Jurkat, Clone E6-1 (cell line): ENCODE measurements around the gene FEM1C.

ENCODE experiments used
- DNase-seq: peaks from one replicate; pipeline ENCODE4 v3.0.0-alpha.2; 2011; ENCODE audit warnings: low read depth, low spot score
- H3K4me3 ChIP-seq: 2 replicates; pipeline ENCODE4 v1.5.1; 2011; ENCODE audit warnings: mild to moderate bottlenecking, low read length, control low read depth, moderate library complexity

Gene FEM1C

DNA sequence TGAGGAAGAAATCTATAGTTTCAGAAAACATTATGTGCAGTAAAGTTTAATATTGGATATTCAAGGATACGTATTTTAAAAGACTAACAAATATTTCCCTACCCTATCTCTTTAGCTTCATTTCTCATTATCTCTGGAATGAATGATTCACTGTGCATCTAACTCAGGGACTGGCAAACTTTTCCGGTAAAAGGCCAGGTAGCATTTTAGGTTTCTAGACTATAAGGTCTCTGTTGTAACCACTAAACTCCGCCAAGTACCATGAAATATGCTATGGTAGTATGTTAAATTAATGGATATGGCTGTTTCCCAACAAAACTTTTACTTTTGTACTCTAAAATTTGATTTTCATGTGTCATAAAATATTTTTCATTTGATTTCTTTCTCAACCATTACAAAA, 13.2 kb downstream of the FEM1C start:
- DNase-seq, result no peak
- H3K4me3 ChIP-seq, result no peak overlapping the region

DNA sequence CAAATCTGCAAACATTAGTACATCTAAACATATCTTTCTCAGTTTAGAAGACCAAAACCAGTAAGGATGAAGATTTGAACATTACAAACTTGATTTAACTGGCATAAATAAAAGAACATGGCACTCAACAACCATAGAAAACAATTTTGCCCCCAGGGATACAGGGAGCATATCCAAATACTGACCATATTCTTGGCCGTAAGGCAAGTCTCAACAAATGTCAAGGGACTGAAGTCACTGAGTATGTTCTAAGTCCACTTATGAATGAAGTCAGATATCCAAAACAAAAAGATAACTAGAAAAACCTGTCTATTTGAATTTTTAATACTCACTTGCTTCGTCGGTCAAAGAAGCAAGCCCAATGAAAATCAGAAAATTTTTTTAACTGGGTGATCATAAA, 14.1 kb downstream of the FEM1C start:
- DNase-seq, result no peak
- H3K4me3 ChIP-seq, result no peak overlapping the region

DNA sequence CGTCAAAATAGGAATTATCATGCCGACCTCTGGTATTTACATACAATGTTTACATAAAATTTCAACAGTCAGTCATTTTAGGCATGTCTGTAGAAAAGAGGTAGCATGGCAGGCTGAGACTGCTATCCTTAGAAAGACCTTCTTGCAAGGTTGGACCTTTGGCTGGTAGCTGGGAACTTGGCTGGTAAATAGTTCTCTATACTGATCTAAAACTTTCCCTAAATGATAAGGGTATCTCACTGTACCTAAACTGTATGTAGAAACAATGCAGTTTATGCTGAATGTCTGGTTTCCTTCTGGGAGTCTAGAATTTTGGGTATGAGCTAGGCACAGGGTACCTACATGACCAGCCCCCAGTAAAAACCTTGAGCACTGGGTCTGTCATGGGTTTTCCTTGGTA, 18.0 kb downstream of the FEM1C start:
- H3K4me3 ChIP-seq, result no peak overlapping the region
- no peak for DNase-seq

DNA sequence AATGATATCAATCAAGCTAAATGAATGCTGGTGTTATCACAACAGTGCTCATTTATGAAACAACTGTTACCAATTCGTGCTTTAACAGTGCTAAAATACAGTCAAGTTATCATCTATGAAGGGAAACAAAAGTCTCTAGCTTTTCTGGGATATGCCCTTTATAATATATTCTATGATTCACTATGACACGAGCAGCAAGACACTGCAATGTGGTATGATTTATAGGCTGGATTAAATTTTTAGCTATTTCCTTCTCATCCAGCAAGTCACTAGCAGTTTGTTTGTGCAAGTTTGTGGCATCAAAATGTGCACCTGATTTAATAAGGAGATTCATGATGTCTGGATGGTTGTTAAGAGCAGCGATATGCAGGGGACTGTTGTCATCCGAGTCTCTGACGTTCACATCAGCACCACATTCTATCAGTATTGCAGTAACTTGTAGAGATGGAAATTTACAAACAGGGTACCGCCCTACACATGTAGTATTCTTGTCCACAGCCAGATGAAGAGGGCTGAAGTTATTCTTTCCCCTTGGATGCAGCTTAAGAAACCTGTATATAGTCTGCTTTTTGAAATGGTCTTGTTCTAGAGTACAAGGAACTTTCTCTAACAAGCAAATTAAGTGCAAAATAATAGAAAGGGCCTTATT, 20.3 kb downstream of the FEM1C start:
- no peak for DNase-seq
- no peak overlapping the region for H3K4me3 ChIP-seq

DNA sequence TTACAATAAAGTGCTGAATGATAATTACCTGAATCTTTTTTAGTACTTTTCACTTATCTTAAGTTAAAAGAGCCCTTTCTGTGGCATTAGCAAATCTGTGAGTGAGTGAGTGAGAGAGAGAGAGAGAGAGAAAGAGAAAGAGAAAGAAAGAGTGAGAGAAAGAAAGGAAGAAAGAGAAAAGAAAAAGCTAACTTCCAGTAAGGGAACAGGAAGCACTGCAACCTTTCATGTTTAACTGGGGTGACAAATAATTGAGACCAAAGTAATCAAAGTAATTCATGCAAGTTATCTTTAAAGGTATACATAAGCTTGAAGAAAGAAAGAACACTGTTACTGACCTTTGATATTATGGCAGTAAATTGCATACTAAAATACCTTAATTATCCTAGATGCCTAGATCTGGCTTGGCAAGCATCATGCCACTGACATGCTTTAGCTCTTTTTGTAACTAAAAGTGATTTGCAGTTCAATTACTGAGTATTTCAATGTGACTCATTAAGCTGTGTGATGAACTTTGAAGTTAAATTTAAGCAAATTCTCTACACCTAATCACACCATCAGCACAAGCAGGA, 21.7 kb downstream of the FEM1C start:
- no peak overlapping the region for H3K4me3 ChIP-seq
- DNase-seq, result no peak

DNA sequence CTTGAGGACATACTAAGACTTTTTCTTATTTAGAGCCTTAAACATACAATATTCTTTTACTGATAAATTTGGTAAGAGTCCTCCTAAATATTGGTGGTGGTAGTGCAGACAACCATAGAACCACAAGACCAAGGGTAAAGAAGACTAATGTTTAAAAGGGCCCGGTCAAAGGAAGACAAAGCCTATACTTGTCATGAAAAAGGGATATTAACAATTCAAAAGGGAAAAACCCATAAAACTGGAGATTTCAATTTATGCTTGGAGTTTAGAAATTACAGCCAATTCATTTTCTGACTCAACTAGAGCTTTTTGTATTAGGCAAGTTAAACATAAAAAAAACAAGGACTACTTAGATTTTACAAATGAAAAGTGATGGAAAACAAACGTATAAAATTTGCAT, 24.4 kb downstream of the FEM1C start:
- no peak overlapping the region for H3K4me3 ChIP-seq
- DNase-seq, result no peak

DNA sequence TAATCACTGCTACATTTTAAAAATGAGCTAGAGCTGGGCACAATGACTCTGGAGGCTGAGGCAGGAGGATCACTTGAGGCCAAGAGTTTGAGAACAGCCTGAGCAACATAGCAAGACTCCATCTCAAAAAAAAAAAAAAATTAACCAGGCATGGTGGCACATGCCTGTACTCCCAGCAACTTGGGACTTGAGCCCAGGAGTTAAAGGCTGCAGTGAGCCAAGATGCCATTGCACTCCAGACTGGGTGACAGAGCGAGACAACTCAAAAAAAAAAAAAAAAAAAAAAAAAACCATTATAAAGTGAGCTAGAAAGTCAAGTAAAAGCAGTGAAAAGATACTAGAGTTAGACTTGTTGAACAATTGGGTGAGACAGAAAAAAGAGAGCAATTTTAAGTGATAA, 28.2 kb downstream of the FEM1C start:
- DNase-seq, result no peak
- no peak overlapping the region for H3K4me3 ChIP-seq

DNA sequence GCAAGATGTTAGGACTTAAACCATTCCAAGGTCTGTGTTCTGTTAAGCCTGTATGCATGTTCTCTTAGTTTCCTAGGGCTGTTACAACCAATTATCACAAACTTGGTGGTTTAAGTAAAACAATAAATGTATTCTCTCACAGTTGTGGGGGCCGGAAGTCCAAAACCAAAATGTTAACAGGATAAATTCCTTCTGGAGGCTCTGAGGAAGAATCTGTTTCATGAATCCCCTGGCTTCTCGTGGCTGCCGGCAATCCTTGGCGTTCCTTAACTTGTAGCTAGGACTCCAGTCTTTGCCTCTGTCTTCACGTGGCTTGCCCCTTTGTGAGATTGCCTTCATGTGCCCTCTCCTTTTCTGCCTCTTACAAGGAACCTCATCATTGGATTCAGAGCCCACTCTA, 30.4 kb downstream of the FEM1C start:
- no peak for DNase-seq
- H3K4me3 ChIP-seq, result no peak overlapping the region

DNA sequence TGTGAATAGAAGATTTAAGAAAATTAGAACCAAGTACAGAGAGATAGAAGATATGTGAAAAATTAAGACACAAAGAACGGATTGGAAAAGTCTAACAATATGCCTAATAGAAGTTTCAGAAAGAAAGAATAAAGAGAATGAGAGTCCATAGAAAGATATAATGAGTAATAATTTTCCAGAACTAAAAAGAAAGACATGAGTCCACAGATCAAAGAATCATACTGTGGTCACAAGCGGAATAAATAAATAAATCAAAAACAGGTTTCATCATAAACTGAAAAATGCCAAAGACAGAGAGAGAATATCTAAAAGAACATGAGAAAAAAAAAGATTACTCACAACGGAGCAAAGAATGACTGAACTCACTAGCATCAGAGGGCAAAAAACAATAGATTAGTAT, 32.9 kb downstream of the FEM1C start:
- no peak for DNase-seq
- no peak overlapping the region for H3K4me3 ChIP-seq

DNA sequence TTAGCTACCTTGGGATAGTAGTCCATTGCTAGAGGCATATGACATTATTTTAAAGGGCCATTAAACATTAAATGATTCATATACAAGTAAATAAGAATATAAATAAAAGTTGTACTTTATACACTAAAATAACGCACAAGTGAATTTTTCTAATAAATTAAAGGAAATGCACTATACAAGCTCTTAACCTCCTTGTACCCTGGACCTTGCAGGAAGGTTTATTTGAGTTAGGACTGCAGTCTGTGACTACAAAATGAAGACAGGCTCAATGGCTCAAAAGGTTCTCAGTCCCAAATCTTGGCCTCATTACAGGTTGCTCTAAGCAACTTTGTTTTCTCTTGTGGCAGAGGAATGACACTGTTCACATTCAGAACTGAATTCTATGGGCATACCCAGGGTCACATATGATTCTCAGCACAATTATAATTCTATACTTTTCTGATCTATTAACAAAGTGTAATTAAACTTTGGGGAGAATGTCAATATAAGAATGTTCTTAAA, 34.4 kb downstream of the FEM1C start:
- H3K4me3 ChIP-seq, result no peak overlapping the region
- DNase-seq, result no peak

DNA sequence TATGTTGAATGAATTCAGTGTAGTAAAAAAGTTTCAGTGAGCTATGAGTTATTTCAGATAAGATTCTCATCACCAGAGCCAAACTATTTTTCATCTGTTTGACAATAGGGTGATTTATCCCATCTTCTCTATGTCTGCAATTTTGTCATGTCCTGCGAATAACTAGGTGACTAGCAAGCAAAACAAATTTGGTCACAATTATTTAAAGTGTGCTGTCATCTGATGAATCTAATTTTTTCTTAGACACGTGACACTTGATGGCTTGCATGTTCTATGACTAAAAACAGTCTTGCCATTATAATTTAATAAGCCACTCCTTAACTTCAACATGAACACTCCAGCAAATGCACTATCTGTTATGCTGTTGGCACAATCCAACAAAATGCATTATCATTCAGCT, 35.0 kb downstream of the FEM1C start:
- no peak overlapping the region for H3K4me3 ChIP-seq
- no peak for DNase-seq

DNA sequence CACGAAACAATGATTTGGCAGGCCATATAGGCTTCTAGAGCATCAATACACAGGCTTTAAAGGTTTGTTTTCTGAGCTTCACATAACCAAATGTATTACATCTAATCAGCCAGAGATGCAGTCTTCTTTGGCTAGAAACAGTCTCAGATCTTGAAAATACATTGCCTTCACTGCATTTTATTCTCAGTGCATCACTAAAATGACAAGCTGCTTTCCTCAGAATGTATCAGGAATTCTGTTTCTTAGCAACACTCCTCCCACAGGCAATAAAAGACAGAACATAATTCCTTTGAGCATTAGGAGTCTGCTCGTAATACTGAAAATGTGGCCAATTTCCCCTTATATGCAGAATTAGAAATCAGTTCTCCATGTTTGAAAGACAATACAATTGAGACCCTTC, 36.9 kb downstream of the FEM1C start:
- no peak for DNase-seq
- H3K4me3 ChIP-seq, result no peak overlapping the region

DNA sequence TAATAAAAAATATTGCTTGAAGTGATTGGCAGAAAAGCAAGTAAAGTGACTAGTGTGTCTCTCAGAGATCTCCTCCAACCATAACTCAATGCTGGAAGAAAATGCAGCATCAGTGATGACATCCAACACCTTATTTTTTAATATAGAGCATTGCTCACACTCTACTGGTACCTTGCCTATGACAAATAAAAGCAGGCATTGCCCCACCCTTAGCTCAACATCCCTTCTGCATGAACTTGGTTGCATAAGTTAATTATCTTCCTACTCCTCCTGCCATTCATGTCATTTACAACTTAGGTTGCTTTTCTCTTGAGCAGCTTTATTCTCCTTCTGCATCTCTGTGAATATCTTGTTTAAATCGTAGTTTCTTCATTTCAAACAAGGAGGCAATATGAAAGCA, 41.2 kb downstream of the FEM1C start:
- no peak overlapping the region for H3K4me3 ChIP-seq
- DNase-seq, result no peak

DNA sequence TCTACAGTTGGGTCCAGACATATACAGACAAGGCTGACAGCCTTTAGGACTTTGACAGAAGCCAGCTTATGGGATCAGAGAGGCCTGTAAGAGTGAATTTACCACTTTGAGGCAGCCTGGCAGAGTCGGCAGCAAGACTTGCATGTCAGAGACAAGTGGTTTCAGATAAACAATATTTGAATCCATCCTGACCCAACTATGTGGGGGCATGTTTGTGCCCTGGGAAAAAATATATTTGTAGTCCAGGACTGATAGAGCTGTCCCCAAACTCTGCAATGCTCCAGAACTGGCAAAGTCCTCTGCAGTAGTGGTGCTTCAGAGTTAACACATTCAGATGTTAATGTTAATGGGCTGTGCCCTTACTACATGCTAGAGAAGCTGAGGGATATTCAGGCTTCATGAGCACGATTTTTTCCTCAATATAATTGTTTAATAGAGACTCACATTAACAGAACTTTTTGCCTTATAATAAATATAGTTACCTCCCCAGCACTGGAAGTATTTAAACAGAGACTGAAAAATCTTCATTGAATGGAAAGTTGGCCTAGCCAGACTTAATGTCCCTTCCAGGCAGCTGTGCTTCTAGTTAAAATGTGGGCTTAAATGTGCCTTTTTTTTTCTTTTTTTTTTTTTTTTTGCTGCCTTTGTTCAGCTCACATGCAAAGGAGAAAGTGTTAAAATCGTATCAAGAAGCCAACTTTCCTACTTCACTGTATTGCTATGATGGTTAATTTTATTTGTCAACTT, 42.9 kb downstream of the FEM1C start:
- no peak for DNase-seq
- H3K4me3 ChIP-seq, result no peak overlapping the region

DNA sequence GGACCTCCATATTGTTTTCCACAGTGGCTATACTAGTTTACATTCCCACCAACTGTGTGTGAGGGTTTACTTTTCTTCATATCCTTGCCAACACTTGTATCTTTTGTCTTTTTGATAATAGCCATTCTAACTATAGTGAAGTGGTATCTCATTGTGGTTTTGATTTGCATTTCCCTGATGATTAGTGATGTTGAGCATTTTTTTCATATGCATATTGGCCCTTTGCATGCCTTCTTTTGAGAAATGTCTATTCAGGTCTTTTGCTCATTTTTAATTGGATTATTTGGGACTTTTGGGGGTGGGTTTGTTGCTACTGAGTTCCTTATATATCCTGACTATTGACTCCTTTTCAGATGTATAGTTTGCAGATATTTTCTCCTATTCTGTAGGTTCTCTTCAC, 44.4 kb downstream of the FEM1C start:
- DNase-seq, result no peak
- no peak overlapping the region for H3K4me3 ChIP-seq

DNA sequence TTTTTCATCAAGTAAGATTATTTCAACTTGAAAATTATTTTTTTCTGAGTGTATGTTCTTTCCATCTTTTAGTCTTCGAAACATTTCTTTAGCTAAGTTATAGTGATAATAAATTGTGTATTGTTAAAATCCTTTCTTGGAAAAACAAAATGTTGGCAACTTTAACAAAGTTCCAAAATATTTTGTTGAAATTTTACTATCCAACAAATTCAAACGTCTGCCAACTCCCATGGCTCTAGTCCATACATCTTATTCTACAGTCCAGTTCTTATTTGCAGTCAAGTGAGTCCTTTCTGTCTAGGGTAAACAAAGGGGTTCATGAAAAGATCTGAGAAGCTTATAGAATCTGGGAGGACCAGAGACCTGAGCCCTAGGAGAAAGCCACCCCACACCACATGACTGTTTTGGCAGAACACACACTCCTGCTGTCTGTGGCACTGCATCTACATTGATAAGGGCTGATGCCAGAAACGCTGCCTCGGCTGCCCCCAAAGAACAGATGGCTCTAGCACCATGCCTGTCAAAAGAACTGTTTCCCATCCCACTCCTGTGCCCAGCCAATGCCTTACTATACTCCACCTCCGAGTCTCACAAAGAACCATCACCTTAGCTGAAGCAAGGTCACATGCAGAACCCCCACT, 47.5 kb downstream of the FEM1C start:
- DNase-seq, result no peak
- no peak overlapping the region for H3K4me3 ChIP-seq

DNA sequence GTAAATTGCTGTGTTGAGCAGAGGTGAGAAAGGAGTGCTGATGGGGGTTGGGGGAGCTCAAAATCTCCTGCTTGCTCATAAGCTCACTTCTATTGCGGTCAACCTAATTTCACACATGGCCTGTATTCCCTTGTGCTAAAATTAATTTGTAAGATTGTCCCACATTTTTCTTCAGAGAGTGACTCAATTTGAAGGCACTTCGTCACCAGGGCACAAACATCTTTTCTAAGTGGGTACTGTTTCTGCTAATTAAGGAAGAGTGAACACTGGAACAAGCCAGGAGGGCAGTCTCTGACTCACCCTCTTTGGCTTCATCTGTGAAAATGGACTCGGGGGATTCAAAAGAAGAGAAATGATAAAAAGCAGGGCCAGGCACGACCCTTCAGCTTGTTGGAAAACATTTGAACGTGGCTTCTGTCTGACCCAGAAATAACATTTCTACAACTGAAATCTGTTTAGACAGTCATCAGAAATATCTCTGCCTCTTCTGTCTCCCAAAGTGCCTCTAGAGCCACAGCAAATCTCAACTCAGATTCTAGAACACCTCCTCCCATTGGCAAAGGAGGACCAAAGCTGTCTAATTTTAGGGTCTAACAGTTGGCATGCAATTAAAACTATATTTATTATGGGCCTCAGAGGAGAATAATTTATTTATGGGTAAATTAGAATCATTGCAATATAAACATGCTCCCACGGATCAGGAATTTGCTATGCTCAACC, 49.8 kb downstream of the FEM1C start:
- H3K4me3 ChIP-seq, result no peak overlapping the region
- DNase-seq, result no peak

DNA sequence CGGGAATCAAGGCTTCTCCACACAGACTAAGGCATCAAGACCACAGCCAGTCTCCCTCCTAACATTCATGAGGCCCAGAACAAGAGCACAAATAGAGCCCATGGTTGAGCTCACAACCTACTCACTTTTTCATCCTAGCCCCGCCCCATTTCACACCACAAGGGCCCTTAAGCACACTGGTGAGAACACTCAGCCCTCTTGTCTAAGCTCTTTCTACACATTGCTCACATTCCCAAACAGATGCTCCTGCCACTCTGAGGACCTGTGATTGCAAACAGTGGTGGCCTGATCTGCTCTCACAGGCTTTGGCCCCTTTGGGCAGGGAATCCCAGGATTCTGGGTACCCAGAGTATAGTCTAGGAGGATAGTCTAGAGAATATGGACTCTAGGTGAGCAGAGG, 54.0 kb downstream of the FEM1C start:
- DNase-seq, result no peak
- no peak overlapping the region for H3K4me3 ChIP-seq

DNA sequence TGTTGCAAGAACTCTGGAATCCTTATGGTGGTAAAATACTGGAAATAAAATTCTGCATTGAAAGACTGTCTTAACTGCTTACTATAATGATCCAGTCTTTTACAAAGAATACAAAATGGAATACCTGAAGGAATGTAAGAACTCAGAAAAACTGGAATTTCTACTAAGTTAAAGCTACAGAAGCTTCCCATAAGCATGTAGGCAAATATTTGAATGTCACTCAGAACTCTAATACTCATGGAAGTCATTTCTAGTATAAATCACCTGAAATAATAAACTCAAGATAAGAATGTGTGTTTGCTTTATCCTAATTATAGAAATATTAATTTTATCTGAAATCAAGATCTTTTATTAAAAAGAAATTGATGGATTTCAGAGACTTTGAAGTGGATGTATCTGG, 54.8 kb downstream of the FEM1C start:
- DNase-seq, result no peak
- H3K4me3 ChIP-seq, result no peak overlapping the region

DNA sequence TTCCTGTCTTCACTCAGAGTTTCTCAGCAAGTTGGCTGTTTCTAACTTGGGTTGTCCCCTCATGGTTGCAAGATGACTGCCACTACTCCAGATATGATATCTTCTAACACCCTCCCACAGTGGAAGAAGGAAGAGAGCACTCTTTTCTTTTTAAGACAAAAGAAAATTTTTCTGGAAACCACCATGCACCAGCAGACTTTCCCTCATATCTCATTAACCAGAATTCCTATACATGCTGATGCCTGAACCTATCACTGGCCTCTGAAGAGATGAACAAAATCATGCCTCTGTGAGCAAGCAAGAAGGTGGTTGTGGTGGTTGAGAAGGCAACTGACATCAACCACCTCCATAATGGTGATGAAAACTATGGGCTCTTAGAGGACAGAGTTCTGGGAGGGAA, 56.8 kb downstream of the FEM1C start:
- no peak for DNase-seq
- H3K4me3 ChIP-seq, result no peak overlapping the region
